Thoracic aorta (tissue), 2 donors: ENCODE measurements around the gene STX8. TPM values are rescaled to one million over a fixed set of nuclear protein-coding genes. Genes with fewer than 3 reads are reported as not detected.

Experiments
- ATAC-seq: fragments of 150-250 bp; one replicate; pipeline ENCODE4 v1.8.0; 2017; ENCODE audit warnings: low read depth; ENCODE audit not compliant: insufficient number of reproducible peaks, low FRiP score
- DNase-seq: peaks from one replicate; pipeline ENCODE4 v3.0.0-alpha.2; 2020; ENCODE audit warnings: low spot score
- H3K27ac ChIP-seq, 2 donors: fragments of 200-600 bp; sonication (generic); 1 replicate in 1 of 2; 2 replicates in 1 of 2; pipeline ENCODE4 v1.5.1; 2016; ENCODE audit warnings: mild to moderate bottlenecking in 2 of 2, moderate library complexity in 2 of 2
- H3K27me3 ChIP-seq: fragments of 200-600 bp; sonication (generic); replicated peaks from 2 replicates; pipeline ENCODE4 v1.6.0; 2016; ENCODE audit warnings: mild to moderate bottlenecking; ENCODE audit not compliant: insufficient read depth
- H3K36me3 ChIP-seq: fragments of 200-600 bp; sonication (generic); one replicate; pipeline ENCODE4 v1.5.1; 2016
- H3K4me1 ChIP-seq, 2 donors: fragments of 200-600 bp; sonication (generic); 1 replicate in 1 of 2; 2 replicates in 1 of 2; pipeline versions ENCODE4 v1.5.1 to v1.6.0; 2016; ENCODE audit warnings: low read depth in 2 of 2, mild to moderate bottlenecking in 1 of 2; ENCODE audit not compliant: control insufficient read depth in 1 of 2
- H3K4me3 ChIP-seq: fragments of 200-600 bp; sonication (generic); 2 replicates; pipeline ENCODE4 v1.5.1; 2016; ENCODE audit warnings: mild to moderate bottlenecking
- H3K9me3 ChIP-seq: fragments of 200-600 bp; sonication (generic); 2 replicates; pipeline ENCODE4 v1.5.1; 2016
- total RNA-seq, 2 donors: library from RNA; depleted of rRNA; stranded (reverse); fragments of >200 nt; gene quantifications; one replicate each; pipeline versions ENCODE4 v1.1.0 to v1.2.3, GENCODE V29; 2016
- TF ChIP-seq, protein P1 (sequence below): fragments of 200-600 bp; sonication (generic); IDR thresholded peaks from one replicate; pipeline ENCODE4 v1.5.1; 2019; ENCODE audit warnings: antibody characterized with exemption

Gene STX8
- total RNA-seq, 2 donors from 2014 or later: 93.9 to 99.8 TPM

DNA sequence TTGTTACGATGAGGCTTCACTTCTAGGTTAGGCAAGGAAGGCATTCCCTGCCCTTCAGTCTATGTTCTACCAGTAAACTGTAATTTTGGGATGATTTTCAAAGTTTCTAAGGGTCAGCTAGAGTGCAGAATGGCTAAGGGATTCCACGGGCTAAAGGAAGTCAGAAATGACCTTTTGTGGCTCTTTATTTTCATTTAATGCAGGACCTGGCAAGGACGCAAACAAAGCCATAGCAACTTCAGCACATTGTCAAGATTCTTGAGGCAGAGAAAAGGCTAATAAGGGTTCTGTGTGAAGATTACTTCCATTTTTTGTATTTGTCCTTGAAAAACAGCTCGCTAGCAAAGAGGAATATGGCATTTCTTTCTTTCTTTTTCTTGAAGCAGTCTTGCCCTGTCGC is 76.6 kb downstream of the STX8 start:
- no peak for DNase-seq

DNA sequence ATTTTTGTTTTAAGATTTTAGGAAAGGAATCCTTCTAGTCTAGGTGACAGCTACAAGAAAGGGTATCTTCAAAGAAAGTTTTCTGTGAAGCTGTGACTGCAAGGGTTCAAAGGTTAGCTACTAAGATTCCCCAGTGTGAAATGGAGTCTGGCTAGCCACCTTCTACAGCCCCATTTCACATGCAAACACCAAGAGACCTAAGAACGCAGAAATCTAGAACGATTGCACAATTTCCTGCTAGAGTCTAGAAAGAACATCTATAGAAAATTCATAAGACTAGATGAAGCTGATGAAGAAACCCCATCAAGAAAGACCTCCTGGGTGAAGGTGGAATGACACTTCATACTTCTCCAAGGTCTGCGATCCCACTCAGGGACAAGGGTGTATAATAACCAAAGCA is 77.1 kb downstream of the STX8 start:
- Histone ChIP-seq H3K4me1 (no peaks in the 10 kb centered on the region), H3K9me3 (no peaks in the 10 kb centered on the region), H3K27ac (no peak overlapping the region), H3K27me3 (no peaks in the 10 kb centered on the region), H3K4me3 (no peak overlapping the region), H3K36me3 (peaks cover 7% of the 10 kb centered on the region)
- no peak for ATAC-seq
- DNase-seq: no peak
- TF ChIP-seq, protein P1, sequence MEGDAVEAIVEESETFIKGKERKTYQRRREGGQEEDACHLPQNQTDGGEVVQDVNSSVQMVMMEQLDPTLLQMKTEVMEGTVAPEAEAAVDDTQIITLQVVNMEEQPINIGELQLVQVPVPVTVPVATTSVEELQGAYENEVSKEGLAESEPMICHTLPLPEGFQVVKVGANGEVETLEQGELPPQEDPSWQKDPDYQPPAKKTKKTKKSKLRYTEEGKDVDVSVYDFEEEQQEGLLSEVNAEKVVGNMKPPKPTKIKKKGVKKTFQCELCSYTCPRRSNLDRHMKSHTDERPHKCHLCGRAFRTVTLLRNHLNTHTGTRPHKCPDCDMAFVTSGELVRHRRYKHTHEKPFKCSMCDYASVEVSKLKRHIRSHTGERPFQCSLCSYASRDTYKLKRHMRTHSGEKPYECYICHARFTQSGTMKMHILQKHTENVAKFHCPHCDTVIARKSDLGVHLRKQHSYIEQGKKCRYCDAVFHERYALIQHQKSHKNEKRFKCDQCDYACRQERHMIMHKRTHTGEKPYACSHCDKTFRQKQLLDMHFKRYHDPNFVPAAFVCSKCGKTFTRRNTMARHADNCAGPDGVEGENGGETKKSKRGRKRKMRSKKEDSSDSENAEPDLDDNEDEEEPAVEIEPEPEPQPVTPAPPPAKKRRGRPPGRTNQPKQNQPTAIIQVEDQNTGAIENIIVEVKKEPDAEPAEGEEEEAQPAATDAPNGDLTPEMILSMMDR: no peak

More for the DNA sequence above, 76.6 kb downstream of the STX8 start:
- no peak for ATAC-seq
- Histone ChIP-seq H3K27ac (no peak overlapping the region), H3K4me1 (no peaks in the 10 kb centered on the region), H3K4me3 (no peak overlapping the region), H3K36me3 (peaks cover 7% of the 10 kb centered on the region), H3K9me3 (no peaks in the 10 kb centered on the region), H3K27me3 (no peaks in the 10 kb centered on the region)
- TF ChIP-seq, protein P1: no peak

DNA sequence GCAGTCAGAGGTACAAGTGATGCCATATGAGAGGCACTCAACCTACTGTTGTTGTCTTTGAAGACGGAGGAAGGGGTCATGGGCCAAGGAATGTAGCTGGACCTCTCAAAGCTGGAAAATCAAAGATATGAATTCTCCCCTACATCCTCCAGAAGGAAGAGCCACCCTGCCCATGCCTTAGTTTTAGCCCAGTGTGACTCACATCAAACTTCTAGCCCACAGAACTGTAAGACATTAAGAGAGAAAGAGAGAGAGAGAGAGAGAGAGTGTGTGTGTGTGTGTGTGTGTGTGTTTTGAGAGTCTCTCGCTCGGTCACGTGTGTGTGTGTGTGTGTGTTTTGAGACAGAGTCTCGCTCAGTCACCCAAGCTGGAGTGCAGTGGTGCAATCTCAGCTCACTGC is 87.1 kb downstream of the STX8 start:
- DNase-seq (no peak), ATAC-seq (no peak)
- TF ChIP-seq, protein P1: no peak
- Histone ChIP-seq H3K27ac (no peak overlapping the region), H3K4me1 (no peaks in the 10 kb centered on the region), H3K36me3 (no peaks in the 10 kb centered on the region), H3K9me3 (no peaks in the 10 kb centered on the region), H3K27me3 (no peaks in the 10 kb centered on the region), H3K4me3 (no peak overlapping the region)

DNA sequence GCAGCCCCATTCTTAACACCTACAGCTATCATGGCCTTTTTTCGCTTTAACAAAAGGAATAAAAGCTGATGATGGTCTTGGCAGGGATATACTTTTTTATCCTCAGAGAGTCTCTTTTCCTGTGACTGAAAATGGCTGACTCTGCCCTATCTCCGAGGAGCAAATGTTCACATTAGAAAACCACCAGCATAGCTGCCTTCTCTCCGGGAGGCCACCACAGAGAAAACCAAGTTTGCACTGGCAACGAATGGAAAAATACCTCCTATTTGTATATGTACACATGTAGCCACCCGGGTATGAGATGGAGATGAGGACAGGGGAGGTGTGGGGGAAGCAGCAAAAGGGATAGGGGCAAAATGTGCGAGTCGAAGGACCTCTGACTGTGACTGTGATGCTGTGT is 88.2 kb downstream of the STX8 start:
- DNase-seq (no peak), ATAC-seq (no peak)
- no peaks in the 10 kb centered on the region for H3K4me1 ChIP-seq
- no peaks in the 10 kb centered on the region for H3K36me3 ChIP-seq
- H3K27me3 ChIP-seq: no peaks in the 10 kb centered on the region
- no peak overlapping the region for H3K27ac ChIP-seq
- TF ChIP-seq, protein P1: no peak
- H3K9me3 ChIP-seq: no peaks in the 10 kb centered on the region
- no peak overlapping the region for H3K4me3 ChIP-seq

DNA sequence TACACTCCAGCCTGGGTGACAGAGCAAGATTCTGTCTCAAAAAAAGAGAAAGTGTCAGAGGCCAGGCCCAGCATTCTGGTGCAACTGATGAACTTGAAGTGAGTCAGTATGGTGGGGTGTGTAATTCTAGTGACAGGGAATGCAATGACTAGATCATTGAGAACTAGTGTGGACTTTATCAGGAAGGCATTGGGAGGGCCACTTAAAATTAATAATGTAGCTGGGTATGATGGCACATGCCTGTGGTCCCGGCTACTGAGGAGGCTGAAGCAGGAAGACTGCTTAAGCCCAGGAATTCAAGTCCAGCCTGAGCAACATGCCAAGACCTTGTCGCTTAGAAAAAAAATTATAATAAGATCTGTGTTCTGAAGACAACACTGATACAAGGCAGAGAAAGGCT is 90.8 kb downstream of the STX8 start:
- H3K36me3 ChIP-seq: no peaks in the 10 kb centered on the region
- TF ChIP-seq, protein P1: no peak
- DNase-seq (no peak), ATAC-seq (no peak)
- no peaks in the 10 kb centered on the region for H3K4me1 ChIP-seq
- no peak overlapping the region for H3K27ac ChIP-seq
- no peak overlapping the region for H3K4me3 ChIP-seq
- no peaks in the 10 kb centered on the region for H3K27me3 ChIP-seq
- no peaks in the 10 kb centered on the region for H3K9me3 ChIP-seq
